Fibroblast of pulmonary artery (primary cell): ENCODE measurements around the gene MBNL2.

Source experiments
- DNase-seq: peaks from one replicate; pipeline ENCODE4 v3.0.0-alpha.2; 2010; ENCODE audit warnings: low read depth
- H3K4me3 ChIP-seq: replicated peaks from 2 replicates; pipeline ENCODE4 v1.5.1; 2011; ENCODE audit warnings: low read depth, mild to moderate bottlenecking, control low read depth, low read length, moderate library complexity
- CTCF ChIP-seq: IDR thresholded peaks from 2 replicates; pipeline ENCODE4 v1.5.1; 2011; ENCODE audit warnings: mild to moderate bottlenecking, control low read depth, low read length, inconsistent platforms; ENCODE audit errors: missing control alignments

Gene MBNL2

GRCh38 chr13:97220151-97220900 lies 1.8 kb upstream of the MBNL2 start:
- DNase-seq = no peak
- TF ChIP-seq CTCF = no peak
- no peak overlapping the region for H3K4me3 ChIP-seq

- H3K4me3 ChIP-seq = no peak overlapping the region
- no peak for TF ChIP-seq CTCF
- DNase-seq = no peak
Observed at GRCh38 chr13:97221046-97221445, 1.1 kb upstream of the MBNL2 start.

GRCh38 chr13:97221466-97221865 lies 667 bp upstream of the MBNL2 start:
- no peak for TF ChIP-seq CTCF
- DNase-seq = no peak
- peak overlapping the region; percentile 65 for H3K4me3 ChIP-seq

- no peak for TF ChIP-seq CTCF
- peak overlapping the region; percentile 65 for H3K4me3 ChIP-seq
- DNase-seq = no peak
Observed at GRCh38 chr13:97223037-97223710, 1.0 kb downstream of the MBNL2 start.

GRCh38 chr13:97223711-97224541 lies 1.8 kb downstream of the MBNL2 start:
- TF ChIP-seq CTCF = no peak
- peak overlapping the region; percentile 65 for H3K4me3 ChIP-seq
- DNase-seq = peak; percentile 96

- TF ChIP-seq CTCF = no peak
- peak overlapping the region; percentile 65 for H3K4me3 ChIP-seq
- DNase-seq = peak; percentile 76
Observed at GRCh38 chr13:97224544-97225300, 2.6 kb downstream of the MBNL2 start.
